ENCODE results near the gene AKAP6.

- TF ChIP-seq, protein P1, sequence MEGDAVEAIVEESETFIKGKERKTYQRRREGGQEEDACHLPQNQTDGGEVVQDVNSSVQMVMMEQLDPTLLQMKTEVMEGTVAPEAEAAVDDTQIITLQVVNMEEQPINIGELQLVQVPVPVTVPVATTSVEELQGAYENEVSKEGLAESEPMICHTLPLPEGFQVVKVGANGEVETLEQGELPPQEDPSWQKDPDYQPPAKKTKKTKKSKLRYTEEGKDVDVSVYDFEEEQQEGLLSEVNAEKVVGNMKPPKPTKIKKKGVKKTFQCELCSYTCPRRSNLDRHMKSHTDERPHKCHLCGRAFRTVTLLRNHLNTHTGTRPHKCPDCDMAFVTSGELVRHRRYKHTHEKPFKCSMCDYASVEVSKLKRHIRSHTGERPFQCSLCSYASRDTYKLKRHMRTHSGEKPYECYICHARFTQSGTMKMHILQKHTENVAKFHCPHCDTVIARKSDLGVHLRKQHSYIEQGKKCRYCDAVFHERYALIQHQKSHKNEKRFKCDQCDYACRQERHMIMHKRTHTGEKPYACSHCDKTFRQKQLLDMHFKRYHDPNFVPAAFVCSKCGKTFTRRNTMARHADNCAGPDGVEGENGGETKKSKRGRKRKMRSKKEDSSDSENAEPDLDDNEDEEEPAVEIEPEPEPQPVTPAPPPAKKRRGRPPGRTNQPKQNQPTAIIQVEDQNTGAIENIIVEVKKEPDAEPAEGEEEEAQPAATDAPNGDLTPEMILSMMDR (IDR thresholded peaks at IDR 0.05): no peak
- TF ChIP-seq POLR2A (IDR thresholded peaks at IDR 0.05): no peak
These were observed 494.6 kb downstream of the AKAP6 start for GRCh38 chr14:32823706-32824105.

Measured in right lobe of liver (tissue), 4 donors.